Measurements from ENCODE around the gene MYL10.
"Not testable (repeated sequence)": the region's sequence is repeated elsewhere in the genome, so short reads cannot be mapped to it uniquely, and the experiment has no call there.

The MYL10 gene

GRCh38 chr7:101651112-101651511, 22.0 kb upstream of the MYL10 start:
- H3K27me3 Mint-ChIP-seq (ENCODE audit: low read depth) = peaks cover 8% of the 10 kb centered on the region
- H3K27ac Mint-ChIP-seq = no peak overlapping the region
- no peaks in the 10 kb centered on the region for H3K36me3 Mint-ChIP-seq (ENCODE audit: low read depth)
- peaks cover 5% of the 10 kb centered on the region for H3K4me1 Mint-ChIP-seq
- TF ChIP-seq CTCF (IDR thresholded peaks at IDR 0.05; ENCODE audit: unreplicated experiment in 3 of 3) = no peak
- H3K9me3 Mint-ChIP-seq = no peaks in the 10 kb centered on the region
- no peak overlapping the region for H3K4me3 Mint-ChIP-seq

GRCh38 chr7:101650579-101651081, 21.5 kb upstream of the MYL10 start:
- H3K27ac Mint-ChIP-seq = no peak overlapping the region
- no peaks in the 10 kb centered on the region for H3K9me3 Mint-ChIP-seq
- no peak overlapping the region for H3K4me3 Mint-ChIP-seq
- H3K4me1 Mint-ChIP-seq = peaks cover 5% of the 10 kb centered on the region
- H3K36me3 Mint-ChIP-seq (ENCODE audit: low read depth) = no peaks in the 10 kb centered on the region
- peaks cover 8% of the 10 kb centered on the region for H3K27me3 Mint-ChIP-seq (ENCODE audit: low read depth)
- TF ChIP-seq CTCF (IDR thresholded peaks at IDR 0.05; ENCODE audit: unreplicated experiment in 3 of 3) = no peak

- H3K4me1 Mint-ChIP-seq = peaks cover 13% of the 10 kb centered on the region
- H3K27me3 Mint-ChIP-seq (ENCODE audit: low read depth); H3K36me3 Mint-ChIP-seq (ENCODE audit: low read depth); H3K9me3 Mint-ChIP-seq; H3K4me3 Mint-ChIP-seq; H3K27ac Mint-ChIP-seq: not testable (repeated sequence)
These were observed 18.8 kb upstream of the MYL10 start for GRCh38 chr7:101647876-101648275.

GRCh38 chr7:101645951-101646350, 16.9 kb upstream of the MYL10 start:
- peaks cover 5% of the 10 kb centered on the region for H3K27me3 Mint-ChIP-seq (ENCODE audit: low read depth)
- H3K27ac Mint-ChIP-seq = no peak overlapping the region
- H3K4me1 Mint-ChIP-seq = peaks cover 13% of the 10 kb centered on the region
- H3K9me3 Mint-ChIP-seq = no peaks in the 10 kb centered on the region
- no peaks in the 10 kb centered on the region for H3K36me3 Mint-ChIP-seq (ENCODE audit: low read depth)
- no peak for TF ChIP-seq CTCF (IDR thresholded peaks at IDR 0.05; ENCODE audit: unreplicated experiment in 3 of 3)
- no peak overlapping the region for H3K4me3 Mint-ChIP-seq

- H3K4me1 Mint-ChIP-seq = peaks cover 11% of the 10 kb centered on the region
- H3K36me3 Mint-ChIP-seq (ENCODE audit: low read depth) = no peaks in the 10 kb centered on the region
- no peaks in the 10 kb centered on the region for H3K27me3 Mint-ChIP-seq (ENCODE audit: low read depth)
- no peak overlapping the region for H3K4me3 Mint-ChIP-seq
- H3K9me3 Mint-ChIP-seq = no peaks in the 10 kb centered on the region
- TF ChIP-seq CTCF (IDR thresholded peaks at IDR 0.05; ENCODE audit: unreplicated experiment in 3 of 3) = no peak
- peak overlapping the region in 1 of 3 experiments; percentile 36 for H3K27ac Mint-ChIP-seq
These were observed 15.8 kb upstream of the MYL10 start for GRCh38 chr7:101644879-101645278.

GRCh38 chr7:101639127-101639526, 10.0 kb upstream of the MYL10 start:
- not testable (repeated sequence) for H3K9me3 Mint-ChIP-seq; H3K27ac Mint-ChIP-seq; H3K4me3 Mint-ChIP-seq; H3K36me3 Mint-ChIP-seq (ENCODE audit: low read depth); H3K27me3 Mint-ChIP-seq (ENCODE audit: low read depth); H3K4me1 Mint-ChIP-seq

- Mint-ChIP-seq H3K36me3 (ENCODE audit: low read depth) (no peaks in the 10 kb centered on the region), H3K4me1 (peaks cover 16% of the 10 kb centered on the region), H3K27me3 (ENCODE audit: low read depth) (peaks cover 5% of the 10 kb centered on the region), H3K9me3 (no peaks in the 10 kb centered on the region), H3K27ac (no peak overlapping the region), H3K4me3 (no peak overlapping the region)
- TF ChIP-seq CTCF (IDR thresholded peaks at IDR 0.05; ENCODE audit: unreplicated experiment in 3 of 3) = no peak
These were observed 7.9 kb upstream of the MYL10 start for GRCh38 chr7:101636822-101637623.
